Activated CD4-positive, alpha-beta T cell treated with anti-CD3 and anti-CD28 coated beads for 1 hour (primary cell): ENCODE measurements around the gene SLC28A1.
"Not testable (repeated sequence)": the region's sequence is repeated elsewhere in the genome, so short reads cannot be mapped to it uniquely, and the experiment has no call there.

Experiments
- DNase-seq: peaks from one replicate; pipeline ENCODE4 v3.0.0-alpha.2; 2020

The SLC28A1 gene

DNA sequence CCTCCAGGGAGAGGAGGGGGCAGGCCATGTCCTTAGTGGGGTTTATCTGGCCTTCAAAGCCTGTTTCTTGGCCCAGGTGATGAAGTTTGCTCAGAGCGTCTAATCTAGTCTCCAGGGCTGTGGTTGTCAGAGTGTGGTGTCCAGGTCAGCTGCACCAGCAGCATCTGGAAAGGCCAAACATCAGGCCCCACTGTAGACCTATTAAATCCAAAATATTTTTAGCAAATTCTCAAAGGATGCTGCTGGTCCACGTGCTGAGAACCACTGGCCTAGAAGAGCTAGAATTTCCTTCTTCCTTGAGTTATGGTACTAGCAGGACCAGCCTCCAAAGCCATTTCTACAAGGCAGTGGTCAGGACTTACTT is 28.9 kb downstream of the SLC28A1 start:
- DNase-seq, result no peak

DNA sequence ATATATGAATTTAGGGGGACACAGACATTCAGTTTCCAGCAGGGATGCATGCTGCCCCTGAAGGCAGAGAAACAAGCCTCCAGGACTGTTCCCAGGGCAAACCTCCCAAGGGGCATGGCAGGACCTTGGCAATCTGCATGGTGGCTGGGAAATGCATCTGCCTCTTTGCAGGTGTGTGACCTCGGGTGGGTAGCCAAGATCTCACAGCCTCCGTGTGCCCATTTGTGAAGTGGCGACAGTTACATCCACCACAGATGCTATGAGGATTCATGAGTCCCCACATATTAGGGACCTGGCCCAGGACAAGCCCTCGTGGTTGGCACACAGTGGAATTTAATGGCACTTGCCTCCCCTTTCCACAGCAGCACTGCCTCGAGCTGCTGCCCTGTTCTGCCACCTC is 29.9 kb downstream of the SLC28A1 start:
- DNase-seq, result no peak

DNA sequence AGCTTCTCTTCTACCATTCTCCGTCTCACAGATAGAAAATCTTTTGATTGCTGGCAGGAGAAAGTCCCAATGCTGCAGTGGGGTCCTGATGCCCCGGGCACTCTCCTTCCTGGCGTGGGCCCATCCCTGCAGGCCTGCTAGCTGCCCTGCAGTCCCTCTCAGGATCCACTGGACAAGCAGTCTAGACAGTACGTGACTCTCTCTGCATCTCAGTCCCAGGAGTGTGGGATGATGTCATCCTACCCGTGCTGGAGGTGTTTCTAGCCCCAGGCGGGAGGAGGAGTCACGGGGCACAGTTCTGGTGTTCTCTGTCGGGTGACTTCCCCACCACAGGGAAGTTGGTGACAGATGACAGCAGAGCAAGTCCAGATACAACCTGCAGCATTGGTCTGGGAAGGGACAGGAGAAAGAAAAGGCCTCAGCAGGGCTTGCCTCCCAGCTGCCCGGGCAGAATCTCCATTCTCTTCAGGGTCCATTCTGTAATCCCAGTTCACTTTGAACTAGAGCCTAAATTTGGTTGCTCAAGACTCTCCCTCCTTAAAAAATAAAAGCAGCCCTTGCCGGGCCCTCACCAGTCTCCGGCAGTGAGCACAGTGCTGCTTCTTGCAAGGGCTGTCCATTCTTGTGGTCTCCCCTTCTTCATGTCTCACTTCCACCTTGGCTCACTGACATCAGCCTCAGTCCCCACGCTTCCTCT is 30.6 kb downstream of the SLC28A1 start:
- DNase-seq, result no peak

DNA sequence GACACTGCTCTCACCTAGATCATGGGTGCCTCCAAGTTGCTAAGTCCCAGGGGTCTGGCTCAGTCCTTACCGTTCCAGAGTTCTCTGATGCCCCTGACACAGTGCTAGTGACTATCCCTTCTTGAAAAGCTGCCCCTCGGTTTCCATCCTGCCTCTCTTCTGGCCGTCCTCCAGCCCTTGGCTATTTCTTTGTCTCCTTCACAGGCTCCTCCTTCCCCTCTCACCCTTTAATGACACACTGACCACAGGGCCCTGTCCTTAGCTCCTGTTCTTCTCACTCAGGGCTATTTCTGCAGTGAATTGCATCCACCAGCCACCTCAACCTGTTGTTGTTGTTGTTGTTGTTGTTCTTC is 31.1 kb downstream of the SLC28A1 start:
- no peak for DNase-seq

DNA sequence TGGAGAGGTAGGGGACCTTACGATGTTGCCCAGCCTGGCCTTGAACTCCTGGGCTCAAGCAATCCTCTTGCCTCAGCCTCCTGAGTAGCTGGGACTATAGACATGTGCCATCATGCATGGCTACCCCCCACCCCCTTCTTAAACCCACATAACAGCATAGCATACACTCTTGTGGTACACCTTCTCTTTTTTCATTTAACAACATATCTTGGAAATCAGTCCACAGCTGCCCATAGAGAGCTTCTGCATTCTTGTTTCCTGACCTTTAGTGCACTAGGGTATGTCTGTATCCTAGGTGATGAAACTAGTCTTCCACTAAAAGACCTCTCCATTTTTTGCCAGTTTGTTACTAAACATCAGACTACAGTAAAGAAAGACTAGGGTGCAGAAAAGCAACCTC is 33.0 kb downstream of the SLC28A1 start:
- DNase-seq, result no peak

DNA sequence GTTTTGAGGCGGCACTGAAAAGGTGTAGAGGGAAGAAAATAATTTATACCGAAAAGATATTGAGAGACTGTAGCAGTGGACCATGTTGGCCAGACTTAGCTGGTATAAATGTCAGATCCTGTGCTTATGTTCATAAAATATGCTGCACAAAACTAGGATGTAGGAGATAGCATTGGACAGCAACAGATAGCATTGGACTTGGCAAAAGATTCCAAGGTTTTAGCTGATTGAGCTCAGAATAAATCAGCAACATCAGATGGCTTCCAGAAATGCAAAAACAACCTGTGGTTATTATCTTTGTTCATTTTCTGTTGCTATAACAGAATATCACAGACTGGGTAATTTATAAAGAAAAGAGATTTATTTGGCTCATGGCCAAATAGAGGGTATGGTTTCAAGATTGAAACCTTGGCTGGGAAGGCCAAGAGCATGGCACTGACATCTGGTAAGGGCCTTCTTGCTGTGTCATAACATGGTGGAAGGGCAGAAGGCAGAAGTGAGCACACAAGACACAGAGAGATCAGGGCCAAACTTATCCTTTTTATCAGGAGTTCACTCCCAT is 34.7 kb downstream of the SLC28A1 start:
- DNase-seq, result no peak

DNA sequence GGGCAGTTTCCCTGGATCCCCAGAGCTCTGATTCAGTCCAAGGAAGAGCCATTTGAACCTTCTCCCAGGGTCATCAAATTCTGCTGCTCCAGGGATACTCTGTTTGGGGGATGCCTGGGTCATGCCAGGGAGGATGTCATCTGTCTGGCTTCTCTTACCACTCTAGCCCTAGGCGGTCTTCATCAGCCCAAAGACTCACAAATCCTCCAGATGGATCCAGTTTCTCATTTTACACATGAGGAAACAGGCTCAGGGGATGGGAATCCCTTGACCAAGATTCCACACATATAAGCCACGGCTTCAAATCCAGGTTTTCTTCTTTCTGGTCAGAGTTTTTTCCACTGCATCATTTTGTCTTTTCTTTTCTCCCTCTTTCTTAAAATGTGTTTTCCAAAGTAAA is 36.7 kb downstream of the SLC28A1 start:
- DNase-seq, result no peak

DNA sequence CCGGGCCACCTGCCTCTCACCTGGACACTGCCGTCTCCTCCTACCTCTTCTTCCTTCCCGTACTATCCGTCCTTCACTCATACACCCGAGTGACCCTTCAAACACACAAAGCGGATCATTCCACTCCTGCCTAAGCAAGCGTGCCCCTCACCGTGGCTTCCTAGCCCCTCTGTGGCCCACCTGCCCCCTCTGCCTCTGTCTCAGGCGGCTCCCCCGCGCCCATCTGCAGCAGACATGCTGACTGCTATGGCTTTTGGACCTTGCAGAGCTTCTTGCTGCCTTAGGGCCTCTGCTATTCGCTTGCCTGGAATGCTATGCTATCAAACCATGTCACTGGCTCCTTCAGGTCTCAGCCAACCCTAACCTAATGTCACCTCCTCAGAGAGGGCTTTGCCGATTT is 38.1 kb downstream of the SLC28A1 start:
- no peak for DNase-seq

DNA sequence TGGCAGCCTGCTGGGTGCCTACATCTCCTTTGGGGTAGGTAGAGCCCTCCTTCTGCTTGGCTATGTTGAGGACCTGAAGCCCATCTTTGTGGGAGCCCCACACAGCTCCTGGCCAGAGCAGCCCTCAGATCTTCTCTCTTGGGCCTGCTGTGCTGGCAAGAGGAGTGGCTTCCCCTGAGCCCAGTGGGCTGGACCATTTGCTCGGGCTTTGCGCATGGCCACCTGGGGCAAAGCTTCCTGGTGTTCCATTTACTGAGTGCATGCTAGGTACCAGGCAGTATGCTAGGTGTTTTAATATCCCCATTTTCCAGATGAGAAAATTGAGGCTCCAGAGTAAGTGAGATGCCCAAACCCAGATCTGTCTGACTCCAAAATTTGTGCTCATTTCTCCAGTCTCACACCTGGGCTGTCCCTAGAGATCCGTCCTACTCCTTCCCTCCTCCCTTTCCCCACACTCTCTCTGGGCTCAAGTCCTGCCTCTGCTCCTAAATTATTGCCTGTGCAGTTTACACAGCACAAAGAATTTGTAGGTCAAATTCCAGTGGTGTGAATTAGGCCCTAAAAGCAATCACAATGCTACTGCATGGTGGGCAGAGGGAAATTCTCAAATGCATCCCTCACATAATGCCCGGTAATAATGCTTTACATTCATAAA is 39.7 kb downstream of the SLC28A1 start:
- DNase-seq, result no peak

DNA sequence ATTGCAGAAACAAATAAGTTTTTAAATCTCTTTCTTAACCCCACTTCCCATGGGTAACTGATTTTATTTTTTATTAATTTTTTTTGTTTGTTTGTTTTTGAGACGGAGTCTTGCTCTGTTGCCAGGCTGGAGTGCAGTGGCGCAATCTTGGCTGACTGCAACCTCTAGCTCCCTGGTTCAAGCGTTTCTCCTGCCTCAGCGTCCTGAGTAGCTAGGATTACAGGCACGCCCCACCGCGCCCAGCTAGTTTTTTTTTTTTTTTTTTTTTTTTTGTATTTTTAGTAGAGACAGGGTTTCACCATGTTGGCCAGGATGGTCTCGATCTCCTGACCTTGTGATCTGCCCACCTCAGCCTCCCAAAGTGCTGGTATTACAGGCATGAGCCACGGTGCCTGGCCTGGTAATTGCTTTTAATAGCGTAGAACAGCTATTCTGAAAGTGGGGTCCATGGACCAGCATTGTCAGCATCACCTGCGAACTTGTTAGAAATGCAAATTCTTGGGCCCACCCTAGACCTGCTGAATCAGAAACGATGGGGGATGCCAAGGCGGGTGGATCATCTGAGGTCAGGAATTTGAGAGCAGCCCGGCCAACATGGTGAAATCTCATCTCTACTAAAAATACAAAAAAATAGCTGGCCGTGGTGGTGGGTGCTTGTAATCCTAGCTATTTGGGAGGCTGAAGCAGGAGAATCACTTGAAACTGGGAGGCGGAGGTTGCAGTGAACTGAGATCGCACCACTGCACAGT is 40.5 kb downstream of the SLC28A1 start:
- DNase-seq, result not testable (repeated sequence)

DNA sequence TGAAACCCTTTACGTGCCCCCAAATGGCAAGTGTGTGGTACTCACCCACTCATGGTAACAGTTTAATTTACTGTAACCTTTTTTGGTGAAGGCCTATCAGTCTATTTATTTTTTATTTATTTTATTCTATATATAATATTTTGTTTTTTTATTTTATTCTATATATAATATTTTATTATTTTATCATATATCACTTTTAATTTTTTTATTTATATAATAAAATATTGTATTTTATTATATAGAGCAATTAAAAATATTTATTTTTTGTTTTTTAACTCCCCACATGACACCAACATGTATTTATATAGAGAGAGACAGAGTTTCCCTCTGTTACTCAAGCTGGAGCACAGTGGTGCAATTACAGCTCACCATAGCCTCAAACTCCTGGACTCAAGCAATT is 41.4 kb downstream of the SLC28A1 start:
- DNase-seq, result no peak

DNA sequence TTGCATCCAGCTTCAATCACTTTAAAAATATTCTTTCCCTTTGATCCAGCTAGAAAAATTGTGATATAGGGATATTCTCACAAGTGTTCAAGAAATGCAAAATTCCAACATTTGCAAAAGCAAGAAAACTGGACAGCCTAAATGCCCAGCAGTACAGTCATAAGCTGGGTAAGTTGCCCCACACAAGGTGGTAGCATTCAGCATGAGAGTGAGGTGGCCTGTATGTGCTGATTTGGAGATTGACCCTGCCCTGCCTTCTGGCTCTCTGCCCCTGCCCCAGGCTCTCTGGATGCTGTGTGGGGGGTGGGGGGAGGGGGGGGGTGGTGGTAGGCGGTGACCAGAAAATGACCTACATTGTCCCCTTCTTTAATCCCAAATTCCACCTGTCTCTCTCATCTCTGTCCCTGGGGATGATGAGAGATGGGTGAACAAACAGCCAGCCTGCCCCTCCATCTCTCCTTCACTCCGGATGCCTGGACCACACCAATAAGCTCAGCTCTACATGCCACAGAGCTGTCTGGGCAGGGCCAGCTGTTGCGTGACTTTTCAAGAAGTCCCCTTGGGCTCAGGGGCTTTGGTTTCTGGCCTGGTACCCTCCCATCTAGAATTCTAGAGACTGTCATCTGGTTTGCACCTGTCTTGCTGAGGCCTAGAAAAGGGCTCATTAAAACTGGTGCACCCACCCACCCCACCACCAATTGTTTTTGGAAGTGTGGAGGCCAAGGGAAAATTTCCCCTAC is 42.2 kb downstream of the SLC28A1 start:
- DNase-seq, result no peak

DNA sequence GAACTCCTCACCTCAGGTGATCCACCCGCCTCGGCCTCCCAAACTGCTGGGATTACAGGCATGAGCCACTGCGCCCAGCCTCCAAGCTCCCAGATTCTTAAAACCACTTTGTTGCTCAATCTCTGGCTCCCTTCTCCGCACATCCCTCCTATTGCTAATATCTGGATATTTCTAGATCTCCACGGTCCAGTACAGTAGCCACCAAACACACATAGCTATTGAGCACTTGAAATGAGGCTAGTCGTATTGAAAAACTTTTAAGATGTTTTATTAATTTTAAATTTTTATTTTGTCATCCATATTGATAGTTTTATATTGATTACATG is 44.3 kb downstream of the SLC28A1 start:
- no peak for DNase-seq

DNA sequence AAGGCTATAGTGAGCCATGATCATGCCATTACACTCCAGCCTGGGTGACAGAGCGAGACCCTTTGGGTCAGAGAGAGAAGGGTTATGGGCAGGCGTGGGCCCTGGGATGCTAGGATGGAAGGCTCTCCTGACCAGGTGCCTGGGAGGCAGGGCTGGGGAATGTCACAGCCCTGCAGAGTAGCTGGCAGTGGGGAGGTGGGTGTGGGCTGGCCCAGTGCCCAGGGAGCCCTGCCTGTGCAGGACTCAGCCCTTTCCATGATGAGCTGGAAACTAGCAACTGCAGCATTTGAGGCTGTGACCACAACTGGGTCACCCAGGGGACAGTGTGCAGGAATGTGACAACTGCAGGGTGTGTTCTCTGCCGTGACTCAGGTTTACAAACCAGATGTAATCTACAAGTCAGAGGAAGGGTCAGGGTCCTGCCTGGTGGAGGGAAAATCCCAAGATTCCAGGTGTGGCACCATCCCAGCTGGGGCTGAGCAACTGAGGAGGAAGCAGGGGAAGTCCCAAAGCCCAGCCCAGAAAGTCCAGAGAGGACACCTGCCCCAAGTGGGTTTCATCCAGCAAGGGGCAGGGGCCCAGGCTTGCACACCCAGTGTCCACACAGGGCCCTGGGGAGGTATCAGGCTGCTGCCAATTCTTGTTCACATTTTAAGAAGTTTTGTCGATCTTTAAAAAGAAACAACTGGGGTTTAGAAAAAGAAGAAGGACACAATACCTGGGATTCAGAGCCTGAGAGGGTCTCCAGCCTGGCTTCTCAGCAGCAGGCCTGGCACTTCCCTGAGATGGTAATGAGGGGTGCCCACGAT is 45.5 kb downstream of the SLC28A1 start:
- no peak for DNase-seq

DNA sequence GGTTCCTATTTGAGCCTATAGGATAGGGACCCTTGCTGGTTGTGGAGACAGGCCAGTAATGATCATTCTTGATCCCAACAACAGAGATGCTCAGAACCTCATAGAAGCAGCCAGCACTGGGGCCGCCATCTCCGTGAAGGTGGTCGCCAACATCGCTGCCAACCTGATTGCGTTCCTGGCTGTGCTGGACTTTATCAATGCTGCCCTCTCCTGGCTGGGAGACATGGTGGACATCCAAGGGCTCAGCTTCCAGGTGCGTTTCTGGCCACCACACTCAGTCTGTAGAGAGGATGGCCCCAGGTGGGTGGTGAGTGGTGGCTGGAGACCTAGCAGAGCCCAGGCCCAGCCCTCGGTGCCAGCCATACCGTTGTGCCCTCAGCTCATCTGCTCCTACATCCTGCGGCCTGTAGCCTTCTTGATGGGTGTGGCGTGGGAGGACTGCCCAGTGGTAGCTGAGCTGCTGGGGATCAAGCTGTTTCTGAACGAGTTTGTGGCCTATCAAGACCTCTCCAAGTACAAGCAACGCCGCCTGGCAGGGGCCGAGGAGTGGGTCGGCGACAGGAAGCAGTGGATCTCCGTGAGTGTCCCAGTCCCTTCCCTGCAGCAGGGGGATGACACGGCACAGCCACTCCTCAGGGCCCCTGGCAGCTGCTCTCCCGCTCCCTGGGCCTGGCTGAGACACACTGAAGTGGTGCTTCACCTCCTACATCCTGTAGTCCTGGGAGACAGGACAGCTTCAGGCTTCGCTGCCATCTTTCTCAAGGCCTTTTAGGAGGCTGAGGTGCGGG is 50.7 kb downstream of the SLC28A1 start:
- no peak for DNase-seq

DNA sequence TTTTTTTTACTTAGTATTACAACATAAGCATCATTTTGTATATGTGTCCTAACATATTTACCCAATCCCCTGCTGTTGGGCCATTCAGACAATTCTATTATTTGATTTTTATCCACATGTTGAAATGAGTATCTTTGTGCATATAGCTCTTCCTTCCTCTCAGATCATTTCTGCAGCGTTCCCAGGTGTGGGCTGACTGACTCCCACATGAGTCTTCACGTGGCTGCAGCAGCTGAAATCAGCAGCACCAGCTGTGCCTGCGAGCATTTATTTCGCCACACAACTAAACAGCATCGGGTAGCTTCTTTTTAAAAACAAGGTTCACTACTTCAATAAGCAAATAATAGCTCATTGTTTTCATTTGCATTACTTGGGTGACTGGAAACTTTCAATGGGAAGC is 52.7 kb downstream of the SLC28A1 start:
- no peak for DNase-seq

DNA sequence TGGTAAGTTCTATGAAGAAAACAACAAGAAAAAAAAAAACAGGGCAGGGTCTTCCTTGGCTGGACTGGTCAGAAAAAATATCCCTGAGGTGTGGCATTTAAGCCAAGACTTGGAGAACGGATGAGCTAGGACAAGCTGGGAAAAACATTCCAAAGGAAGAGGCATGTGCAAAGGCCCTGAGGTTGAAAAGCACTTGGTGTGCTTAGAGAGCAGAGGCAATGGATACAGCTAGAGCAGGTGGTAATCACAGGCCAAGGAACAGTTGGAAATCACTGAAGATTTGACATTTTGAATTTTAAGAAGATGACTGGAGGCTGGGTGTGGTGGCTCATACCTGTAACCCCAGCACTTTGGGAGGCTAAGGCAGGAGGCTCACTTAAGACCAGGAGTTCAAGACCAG is 54.3 kb downstream of the SLC28A1 start:
- DNase-seq, result no peak

DNA sequence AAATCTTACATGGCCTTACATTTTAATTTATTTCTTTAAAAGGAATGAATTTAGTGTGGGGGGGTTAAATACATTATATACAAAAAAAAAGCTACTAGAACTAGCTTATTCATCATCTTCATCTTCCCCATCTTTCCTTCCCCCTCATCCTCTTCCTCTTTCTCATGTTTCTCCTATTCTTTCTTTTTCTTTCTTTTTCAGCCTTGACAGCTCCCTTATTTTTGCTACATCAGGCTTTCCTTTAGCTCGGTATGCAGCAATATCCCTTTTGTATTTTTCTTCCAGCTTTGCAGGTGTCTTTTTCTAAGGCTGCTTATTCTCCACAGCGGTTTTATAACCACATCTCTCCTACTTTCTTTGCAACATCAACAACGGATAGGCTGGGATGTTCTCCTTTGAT is 55.9 kb downstream of the SLC28A1 start:
- no peak for DNase-seq

DNA sequence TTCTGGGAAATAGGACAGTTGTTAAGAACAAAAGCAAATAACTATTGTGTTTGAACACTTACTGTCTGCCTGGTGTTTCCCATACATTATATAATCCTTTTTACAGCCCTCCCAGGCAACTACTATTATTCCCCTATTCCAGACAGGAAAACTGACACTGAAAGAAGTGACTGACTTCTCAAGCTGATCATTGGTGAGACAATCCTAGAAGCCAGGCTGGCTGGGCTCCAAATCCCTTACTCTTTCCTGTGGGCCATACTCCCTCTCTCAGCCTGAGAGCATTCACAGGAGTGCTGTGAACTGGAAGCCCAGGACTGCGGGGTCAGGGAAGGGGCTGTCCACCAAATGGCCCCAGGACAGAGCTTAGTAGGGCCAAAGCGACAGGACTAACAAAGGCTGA is 58.0 kb downstream of the SLC28A1 start:
- DNase-seq, result no peak

DNA sequence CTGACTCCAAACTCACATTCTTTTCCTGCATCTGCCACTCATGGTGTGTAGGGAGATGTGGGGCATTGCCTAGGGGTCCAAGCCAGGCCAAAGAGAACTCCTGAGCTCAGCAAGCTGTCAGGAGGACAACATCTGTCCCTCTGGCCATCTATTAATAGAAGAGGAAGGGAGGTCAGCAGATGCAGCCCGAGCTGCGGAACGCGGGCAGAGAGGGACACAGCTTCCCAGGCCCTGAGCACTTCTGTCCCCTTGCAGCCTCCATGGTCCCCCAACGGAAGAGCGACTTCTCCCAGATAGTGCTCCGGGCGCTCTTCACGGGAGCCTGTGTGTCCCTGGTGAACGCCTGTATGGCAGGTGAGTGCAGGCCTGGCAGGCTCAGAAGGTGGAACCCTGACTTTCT is 59.8 kb downstream of the SLC28A1 start:
- DNase-seq, result no peak

DNA sequence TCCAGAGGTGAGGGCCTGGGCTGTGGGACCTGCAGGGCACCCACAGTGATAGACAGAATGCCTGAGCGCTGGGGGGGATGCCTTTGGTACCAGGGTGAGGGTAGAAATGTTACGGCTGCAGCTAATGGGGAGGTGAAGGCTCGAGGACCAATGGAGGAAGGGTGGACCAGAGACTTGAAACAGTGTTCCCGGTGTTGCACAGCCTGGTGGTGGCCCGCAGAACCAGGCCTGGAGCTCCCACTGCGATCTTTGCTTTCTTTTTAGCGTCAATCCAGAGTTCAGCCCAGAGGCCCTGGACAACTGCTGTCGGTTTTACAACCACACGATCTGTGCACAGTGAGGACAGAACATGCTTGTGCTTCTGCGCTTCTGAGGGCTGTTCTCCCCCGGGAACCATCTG is 60.4 kb downstream of the SLC28A1 start:
- no peak for DNase-seq
